GM12892 (cell line): ENCODE results near the gene C1QL4.

Experiments used
- POLR2AphosphoS5 ChIP-seq: IDR thresholded peaks from 2 replicates; pipeline ENCODE4 v1.6.1; 2011; ENCODE audit warnings: low read depth, low read length, control low read depth
- TAF1 ChIP-seq: IDR thresholded peaks from 2 replicates; pipeline ENCODE4 v1.6.1; 2011; ENCODE audit warnings: low read depth, mild to moderate bottlenecking, control low read depth, low read length, borderline replicate concordance

- TF ChIP-seq TAF1 (no peak), POLR2AphosphoS5 (no peak)
Measured at GRCh38 chr12:49309386-49309785, 27.6 kb downstream of the C1QL4 start.
